Stimulated activated CD8-positive, alpha-beta memory T cell treated with anti-CD3 and anti-CD28 coated beads, Interleukin-12 subunit alpha, Interleukin-12 subunit beta, amount 100 ng/mL, for 1 hour (primary cell): ENCODE results near the gene ATP9A.

Source experiments
- DNase-seq: peaks from one replicate; pipeline ENCODE4 v3.0.0-alpha.2; 2020; ENCODE audit warnings: low read depth

Gene ATP9A

GRCh38 chr20:51549474-51549873 is 218.7 kb downstream of the ATP9A start:
- no peak for DNase-seq

GRCh38 chr20:51547951-51548350 is 220.2 kb downstream of the ATP9A start:
- no peak for DNase-seq
